Epithelial cell of esophagus (primary cell): ENCODE data around the gene OR5AK2.

Experiments
- DNase-seq: peaks from one replicate; pipeline ENCODE4 v3.0.0; 2010; ENCODE audit warnings: low read depth
- H3K4me3 ChIP-seq: 2 replicates; pipeline ENCODE4 v1.5.1; 2011; ENCODE audit warnings: mild to moderate bottlenecking, low read length, control low read depth
- TF ChIP-seq, protein P1 (sequence below): IDR thresholded peaks from 2 replicates; pipeline ENCODE4 v1.5.1; 2011; ENCODE audit warnings: low read depth, mild to moderate bottlenecking, low read length, control low read depth, inconsistent platforms; ENCODE audit not compliant: insufficient read depth; ENCODE audit errors: missing control alignments

The OR5AK2 gene

DNA sequence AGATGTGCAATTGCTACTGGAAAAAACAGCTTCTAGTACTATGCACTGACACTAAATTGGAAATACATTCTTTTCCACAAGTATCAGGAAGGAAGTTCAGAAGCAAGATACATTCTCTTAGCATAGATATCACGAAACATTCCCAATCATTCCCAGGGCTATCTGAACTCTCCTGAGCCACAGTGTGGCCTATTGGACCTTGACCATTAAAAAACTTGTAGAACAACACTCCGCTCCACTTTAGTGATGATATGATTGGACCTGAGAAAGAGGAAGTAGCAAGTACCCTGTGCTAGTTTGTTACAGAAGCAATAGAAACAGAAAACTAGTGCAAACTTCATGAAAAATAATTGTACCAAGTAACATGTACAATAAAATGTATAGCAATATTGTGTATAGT lies 11.4 kb upstream of the OR5AK2 start:
- no peak for DNase-seq
- no peak overlapping the region for H3K4me3 ChIP-seq
- TF ChIP-seq, protein P1, sequence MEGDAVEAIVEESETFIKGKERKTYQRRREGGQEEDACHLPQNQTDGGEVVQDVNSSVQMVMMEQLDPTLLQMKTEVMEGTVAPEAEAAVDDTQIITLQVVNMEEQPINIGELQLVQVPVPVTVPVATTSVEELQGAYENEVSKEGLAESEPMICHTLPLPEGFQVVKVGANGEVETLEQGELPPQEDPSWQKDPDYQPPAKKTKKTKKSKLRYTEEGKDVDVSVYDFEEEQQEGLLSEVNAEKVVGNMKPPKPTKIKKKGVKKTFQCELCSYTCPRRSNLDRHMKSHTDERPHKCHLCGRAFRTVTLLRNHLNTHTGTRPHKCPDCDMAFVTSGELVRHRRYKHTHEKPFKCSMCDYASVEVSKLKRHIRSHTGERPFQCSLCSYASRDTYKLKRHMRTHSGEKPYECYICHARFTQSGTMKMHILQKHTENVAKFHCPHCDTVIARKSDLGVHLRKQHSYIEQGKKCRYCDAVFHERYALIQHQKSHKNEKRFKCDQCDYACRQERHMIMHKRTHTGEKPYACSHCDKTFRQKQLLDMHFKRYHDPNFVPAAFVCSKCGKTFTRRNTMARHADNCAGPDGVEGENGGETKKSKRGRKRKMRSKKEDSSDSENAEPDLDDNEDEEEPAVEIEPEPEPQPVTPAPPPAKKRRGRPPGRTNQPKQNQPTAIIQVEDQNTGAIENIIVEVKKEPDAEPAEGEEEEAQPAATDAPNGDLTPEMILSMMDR: no peak

DNA sequence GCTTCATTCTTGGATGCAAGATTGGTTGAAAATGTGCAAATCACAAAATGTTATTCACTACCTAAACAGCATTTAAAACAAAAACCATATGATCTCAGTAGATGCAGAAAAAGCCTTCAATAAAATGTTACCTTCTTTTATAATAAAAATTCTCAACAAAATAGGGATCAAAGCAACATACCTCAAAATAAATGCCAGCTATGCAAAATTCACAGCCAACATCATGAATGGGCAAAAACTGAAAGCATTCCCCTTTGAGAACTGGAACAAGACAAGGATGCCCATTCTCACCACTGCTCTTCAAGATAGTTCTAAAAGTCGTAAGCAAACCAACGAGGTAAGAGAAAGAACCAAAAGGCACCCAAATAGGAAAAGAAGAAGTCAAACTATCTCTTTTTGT lies 2.0 kb downstream of the OR5AK2 start:
- TF ChIP-seq, protein P1: no peak
- no peak overlapping the region for H3K4me3 ChIP-seq
- DNase-seq: no peak

DNA sequence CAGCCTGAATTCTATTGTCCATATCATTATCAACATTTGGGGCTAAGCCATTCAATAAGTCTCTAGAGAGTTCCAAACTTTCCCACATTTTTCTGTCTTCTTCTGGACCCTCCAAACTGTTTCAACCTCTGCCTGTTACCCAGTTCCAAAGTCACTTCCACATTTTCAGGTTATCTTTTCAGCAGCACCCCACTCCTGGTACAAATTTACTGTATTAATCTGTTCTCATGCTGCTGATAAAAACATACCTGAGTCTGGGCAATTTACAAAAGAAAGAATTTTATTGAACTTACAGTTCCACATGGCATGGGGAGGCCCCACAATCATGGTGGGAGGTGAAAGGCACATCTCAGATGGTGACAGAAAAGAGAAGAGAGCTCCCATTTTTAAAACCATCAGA lies 5.8 kb downstream of the OR5AK2 start:
- no peak for DNase-seq
- TF ChIP-seq, protein P1: no peak
- no peak overlapping the region for H3K4me3 ChIP-seq

DNA sequence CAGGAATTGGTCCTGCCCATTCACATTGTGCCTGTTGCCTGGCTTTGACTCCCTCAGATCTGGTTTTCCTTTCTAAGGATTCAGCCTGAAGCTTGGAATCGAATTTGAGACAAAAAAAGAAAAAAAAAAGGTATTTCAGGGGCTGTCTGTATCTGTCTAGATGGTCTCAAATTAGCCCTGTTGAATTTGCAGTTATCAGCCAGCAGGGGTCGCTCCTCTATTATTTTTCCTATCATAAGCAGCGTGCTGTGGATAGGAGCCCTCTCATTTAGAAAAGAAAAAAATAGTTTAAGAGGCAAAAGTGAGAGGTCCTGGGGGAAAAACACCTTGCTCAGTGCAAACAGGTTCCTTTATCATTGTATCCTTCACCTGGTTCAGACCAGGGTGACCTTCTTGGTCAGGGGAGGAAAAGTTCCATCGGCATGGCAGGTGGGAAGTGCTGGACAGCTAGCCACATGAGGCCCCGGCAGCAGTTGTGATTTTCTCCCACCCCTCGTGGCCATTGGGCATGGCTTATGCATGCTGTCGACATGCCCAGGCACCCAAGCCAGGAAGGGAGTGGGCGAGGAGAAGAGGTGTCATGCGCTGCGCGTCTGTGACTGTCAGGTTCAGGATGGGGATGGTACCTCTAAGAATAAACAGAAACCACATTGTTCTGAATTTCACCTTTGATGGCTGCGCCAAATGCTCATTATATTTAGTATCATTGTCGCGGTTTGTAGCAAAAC lies 13.1 kb downstream of the OR5AK2 start:
- H3K4me3 ChIP-seq: no peak overlapping the region
- DNase-seq: peak; percentile 6
- TF ChIP-seq, protein P1: no peak

DNA sequence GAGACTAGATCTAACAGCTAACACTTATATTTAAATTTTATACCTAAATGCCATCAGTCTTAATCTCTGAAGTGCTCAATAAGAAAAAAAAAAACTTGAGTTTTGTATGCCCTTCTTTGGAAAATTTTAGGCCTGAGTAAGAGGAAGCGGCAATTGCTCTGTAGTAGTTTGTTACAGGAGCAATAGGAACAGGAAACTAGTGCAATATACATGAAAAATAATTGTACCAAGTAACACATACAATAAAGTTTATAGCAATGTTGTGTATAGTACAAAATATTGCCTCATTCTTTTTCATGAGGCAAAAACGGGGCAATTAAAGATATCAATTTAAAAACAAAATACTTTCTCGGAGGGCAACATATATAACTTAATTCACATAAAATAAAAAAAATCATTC lies 19.7 kb downstream of the OR5AK2 start:
- no peak overlapping the region for H3K4me3 ChIP-seq
- no peak for DNase-seq
- TF ChIP-seq, protein P1: no peak

DNA sequence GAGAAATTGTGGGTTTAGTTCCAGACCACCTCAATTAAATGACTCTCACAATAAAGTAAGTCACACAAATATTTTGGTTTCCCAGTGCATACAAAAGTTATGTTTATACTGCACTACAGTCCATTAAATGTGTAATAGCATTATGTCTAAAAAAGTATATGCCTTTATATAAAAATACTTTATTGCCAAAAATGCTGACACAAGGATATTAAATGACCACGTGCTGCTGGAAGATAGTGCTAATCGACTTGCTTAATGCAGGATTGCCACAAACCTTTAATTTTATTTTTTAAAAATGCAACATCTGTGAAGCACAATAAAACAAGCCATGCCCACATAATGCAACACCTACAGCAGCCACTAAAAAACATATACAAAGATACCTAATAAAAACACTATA lies 27.0 kb downstream of the OR5AK2 start:
- TF ChIP-seq, protein P1: no peak
- no peak overlapping the region for H3K4me3 ChIP-seq
- DNase-seq: no peak

DNA sequence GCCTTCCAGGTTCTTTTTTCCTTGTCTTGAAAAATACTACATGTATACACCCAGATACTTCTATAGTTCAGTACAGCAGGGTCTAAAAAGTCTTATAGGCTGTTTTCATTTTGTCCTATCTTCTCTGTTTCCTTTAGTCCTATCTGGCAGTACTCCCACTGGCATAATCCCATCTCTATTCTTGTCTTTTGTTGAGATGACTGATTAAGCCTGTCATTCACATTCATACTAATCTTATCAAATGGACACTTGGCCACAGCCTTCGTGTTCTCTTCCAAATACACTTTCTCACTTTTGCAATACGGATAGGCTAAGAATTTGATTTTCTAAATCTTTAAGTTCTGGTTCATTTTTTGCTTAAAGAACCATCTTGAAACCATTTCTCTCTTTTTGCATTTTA lies 42.8 kb downstream of the OR5AK2 start:
- TF ChIP-seq, protein P1: no peak
- DNase-seq: no peak
- H3K4me3 ChIP-seq: no peak overlapping the region
